HFF-Myc (cell line): ENCODE results near the gene NT5DC2.

ENCODE experiments used
- DNase-seq: peaks from one replicate; pipeline ENCODE4 v3.0.0-alpha.2; 2011; ENCODE audit warnings: low read depth; ENCODE audit errors: extremely low read depth
- H3K4me3 ChIP-seq: replicated peaks from 2 replicates; pipeline ENCODE4 v1.5.1; 2011; ENCODE audit warnings: low read depth, mild to moderate bottlenecking, control low read depth, low read length
- CTCF ChIP-seq: IDR thresholded peaks from 2 replicates; pipeline ENCODE4 v1.5.1; 2012; ENCODE audit warnings: mild to moderate bottlenecking, low read depth, low read length, control low read depth; ENCODE audit errors: missing control alignments

NT5DC2 gene

GRCh38 chr3:52514576-52514975 is 19.1 kb downstream of the NT5DC2 start:
- TF ChIP-seq CTCF: no peak
- H3K4me3 ChIP-seq: no peak overlapping the region
- no peak for DNase-seq

- no peak overlapping the region for H3K4me3 ChIP-seq
- DNase-seq: no peak
- no peak for TF ChIP-seq CTCF
Observed at GRCh38 chr3:52513281-52513680, 20.4 kb downstream of the NT5DC2 start.

GRCh38 chr3:52512727-52513126 is 20.9 kb downstream of the NT5DC2 start:
- no peak overlapping the region for H3K4me3 ChIP-seq
- TF ChIP-seq CTCF: no peak
- DNase-seq: no peak

- H3K4me3 ChIP-seq: no peak overlapping the region
- TF ChIP-seq CTCF: no peak
- DNase-seq: no peak
Observed at GRCh38 chr3:52512105-52512504, 21.6 kb downstream of the NT5DC2 start.

- no peak overlapping the region for H3K4me3 ChIP-seq
- no peak for TF ChIP-seq CTCF
- DNase-seq: no peak
Observed at GRCh38 chr3:52511509-52511908, 22.1 kb downstream of the NT5DC2 start.

GRCh38 chr3:52509753-52510328 is 23.8 kb downstream of the NT5DC2 start:
- no peak overlapping the region for H3K4me3 ChIP-seq
- TF ChIP-seq CTCF: no peak
- no peak for DNase-seq

- no peak for TF ChIP-seq CTCF
- H3K4me3 ChIP-seq: no peak overlapping the region
Observed at GRCh38 chr3:52507359-52507758, 26.3 kb downstream of the NT5DC2 start.

More at GRCh38 chr3:52507359-52507758, 26.3 kb downstream of the NT5DC2 start:
- peak; percentile 10 for DNase-seq
